ENCODE measurements around the gene HOXA2. TPM values are rescaled to one million over a fixed set of nuclear protein-coding genes. Genes with fewer than 3 reads are reported as not detected.

The HOXA2 gene
- total RNA-seq, 1 experiment from 2014 or later: 3.2 TPM

DNA sequence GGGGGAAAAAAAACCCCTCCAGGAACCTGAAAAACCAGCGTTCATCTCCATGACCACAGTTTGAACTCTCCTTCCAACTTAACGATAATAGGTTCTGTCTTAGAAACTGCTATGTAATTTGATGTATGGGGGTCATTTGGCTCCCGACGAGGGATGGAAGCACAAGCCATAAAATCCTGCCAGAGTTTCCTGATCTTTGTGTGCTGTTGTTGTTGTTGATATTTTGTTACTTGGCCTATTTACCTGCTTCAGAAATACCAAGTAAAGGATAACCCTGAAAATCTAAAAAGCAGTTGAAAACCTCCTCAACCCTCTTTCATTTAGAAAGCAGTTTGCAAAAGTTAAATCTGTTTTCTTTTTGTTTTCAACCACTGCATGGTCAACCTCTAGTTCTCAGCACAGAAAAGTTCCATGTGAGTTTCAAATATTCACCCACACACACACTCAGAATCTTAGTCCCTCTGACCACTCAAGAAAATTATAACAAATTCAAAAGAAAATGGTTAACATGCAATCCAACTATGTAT, 9.3 kb upstream of the HOXA2 start:
- Mint-ChIP-seq H3K36me3 (ENCODE audit: insufficient read depth, unreplicated experiment) (peaks cover 40% of the 10 kb centered on the region), H3K4me1 (ENCODE audit: low read depth, unreplicated experiment) (peaks cover 49% of the 10 kb centered on the region), H3K27ac (ENCODE audit: unreplicated experiment) (peak overlapping the region; percentile 72), H3K9me3 (ENCODE audit: low read depth, unreplicated experiment) (no peaks in the 10 kb centered on the region), H3K4me3 (ENCODE audit: low read depth, unreplicated experiment) (peak overlapping the region; percentile 78), H3K27me3 (ENCODE audit: unreplicated experiment) (no peaks in the 10 kb centered on the region)
- TF ChIP-seq, protein P1, sequence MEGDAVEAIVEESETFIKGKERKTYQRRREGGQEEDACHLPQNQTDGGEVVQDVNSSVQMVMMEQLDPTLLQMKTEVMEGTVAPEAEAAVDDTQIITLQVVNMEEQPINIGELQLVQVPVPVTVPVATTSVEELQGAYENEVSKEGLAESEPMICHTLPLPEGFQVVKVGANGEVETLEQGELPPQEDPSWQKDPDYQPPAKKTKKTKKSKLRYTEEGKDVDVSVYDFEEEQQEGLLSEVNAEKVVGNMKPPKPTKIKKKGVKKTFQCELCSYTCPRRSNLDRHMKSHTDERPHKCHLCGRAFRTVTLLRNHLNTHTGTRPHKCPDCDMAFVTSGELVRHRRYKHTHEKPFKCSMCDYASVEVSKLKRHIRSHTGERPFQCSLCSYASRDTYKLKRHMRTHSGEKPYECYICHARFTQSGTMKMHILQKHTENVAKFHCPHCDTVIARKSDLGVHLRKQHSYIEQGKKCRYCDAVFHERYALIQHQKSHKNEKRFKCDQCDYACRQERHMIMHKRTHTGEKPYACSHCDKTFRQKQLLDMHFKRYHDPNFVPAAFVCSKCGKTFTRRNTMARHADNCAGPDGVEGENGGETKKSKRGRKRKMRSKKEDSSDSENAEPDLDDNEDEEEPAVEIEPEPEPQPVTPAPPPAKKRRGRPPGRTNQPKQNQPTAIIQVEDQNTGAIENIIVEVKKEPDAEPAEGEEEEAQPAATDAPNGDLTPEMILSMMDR (IDR thresholded peaks at IDR 0.05; ENCODE audit: unreplicated experiment): no peak
- CTCF ChIA-PET: interaction anchor here (1.5 to 1.8 kb wide), 2 partner anchors 12 to 23 kb away, joined by 3 to 5 read pairs; no protein-coding TSS in a partner anchor
- intact Hi-C loops (cut with micrococcal nuclease; ENCODE audit: unreplicated experiment): no loop called here
- no peak for DNase-seq
- BruUV-seq (replicated peaks): no TSS peak

DNA sequence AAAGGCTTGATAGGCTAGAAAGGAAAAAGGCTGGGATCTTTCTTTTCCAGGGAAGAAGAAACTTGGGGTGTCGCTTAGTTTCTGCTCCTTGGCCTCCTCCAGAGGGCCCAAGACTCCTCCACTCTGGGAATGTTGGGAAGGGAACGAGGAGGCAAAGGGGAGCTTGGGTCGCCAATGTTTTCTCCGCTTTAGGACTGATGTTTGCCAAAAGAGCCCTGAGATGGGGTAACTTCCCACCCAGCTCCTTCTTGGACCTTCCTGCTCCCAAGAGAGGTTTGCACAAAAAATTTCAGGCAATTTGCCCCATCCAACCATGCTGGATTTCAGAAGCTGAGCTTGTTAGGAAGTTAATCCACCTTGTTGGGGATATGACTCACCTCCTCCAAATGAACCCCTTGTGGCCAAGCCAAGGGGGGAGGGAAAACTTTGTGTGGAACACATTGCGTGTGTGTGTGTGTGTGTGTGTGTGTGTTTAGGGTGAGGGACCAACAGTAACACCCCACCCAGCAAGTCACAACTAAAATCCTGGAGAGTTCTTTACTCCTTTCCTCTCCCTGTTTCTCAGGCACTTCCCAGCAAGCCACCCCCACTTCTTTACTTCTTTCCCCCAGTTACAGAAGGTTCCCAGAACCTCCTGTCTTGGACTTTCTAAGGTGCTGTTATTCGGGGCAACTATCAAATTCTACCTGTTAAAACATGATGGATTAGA, 8.7 kb upstream of the HOXA2 start:
- H3K4me1 Mint-ChIP-seq (ENCODE audit: low read depth, unreplicated experiment): peaks cover 45% of the 10 kb centered on the region
- BruUV-seq (replicated peaks): no TSS peak
- TF ChIP-seq, protein P1 (IDR thresholded peaks at IDR 0.05; ENCODE audit: unreplicated experiment): no peak
- peak; percentile 46 for DNase-seq
- H3K4me3 Mint-ChIP-seq (ENCODE audit: low read depth, unreplicated experiment): peak overlapping the region; percentile 78
- no peaks in the 10 kb centered on the region for H3K9me3 Mint-ChIP-seq (ENCODE audit: low read depth, unreplicated experiment)
- intact Hi-C loops (cut with micrococcal nuclease; ENCODE audit: unreplicated experiment): no loop called here
- H3K27me3 Mint-ChIP-seq (ENCODE audit: unreplicated experiment): no peaks in the 10 kb centered on the region
- H3K36me3 Mint-ChIP-seq (ENCODE audit: insufficient read depth, unreplicated experiment): peaks cover 40% of the 10 kb centered on the region
- H3K27ac Mint-ChIP-seq (ENCODE audit: unreplicated experiment): peak overlapping the region; percentile 72
- CTCF ChIA-PET: interaction anchor here (1.8 kb wide), 1 partner anchor 12 kb away, joined by 5 read pairs; no protein-coding TSS in a partner anchor

DNA sequence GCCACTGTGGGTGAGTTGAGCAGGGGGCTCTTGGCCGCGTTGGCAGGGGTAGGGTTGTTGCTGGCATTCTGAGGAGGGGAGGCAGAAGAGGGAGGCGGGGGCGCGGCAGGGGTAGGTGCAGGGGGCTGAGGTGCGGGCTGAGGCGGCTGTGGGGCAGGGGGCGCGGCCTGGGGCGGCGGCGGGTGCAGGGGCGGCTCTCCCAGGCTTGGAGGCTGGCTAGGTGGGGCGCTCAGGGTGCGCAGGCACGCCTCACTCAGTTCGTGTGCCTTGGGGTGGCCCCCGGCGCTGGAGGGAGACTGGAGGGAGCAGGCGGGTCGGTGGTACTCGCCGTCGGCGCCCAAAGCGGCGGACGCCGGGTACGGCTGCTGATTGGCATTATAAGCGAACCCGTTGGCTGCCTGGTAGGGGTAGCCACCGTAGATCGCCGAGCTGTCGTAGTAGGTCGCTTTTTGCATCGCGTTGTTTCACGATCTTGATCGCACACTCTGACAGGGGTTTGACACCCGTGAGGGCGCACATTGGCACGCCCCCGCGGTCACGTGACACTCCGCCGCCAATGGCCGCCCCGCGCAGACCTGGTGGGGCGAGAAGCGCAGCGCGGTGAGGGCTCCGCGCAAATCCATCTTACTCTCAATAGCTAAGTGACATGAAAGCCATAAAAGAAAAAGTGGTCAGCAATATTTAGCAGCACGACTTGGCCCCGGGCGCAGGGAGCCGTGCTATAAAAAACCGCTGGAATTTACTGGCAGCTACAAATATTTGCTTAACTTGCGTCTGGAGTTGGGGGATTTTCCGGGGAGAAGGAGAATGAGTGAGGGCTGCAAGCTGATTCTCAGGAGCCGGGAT, 7.9 kb upstream of the HOXA2 start:
- H3K27ac Mint-ChIP-seq (ENCODE audit: unreplicated experiment): peak overlapping the region; percentile 72
- no peaks in the 10 kb centered on the region for H3K27me3 Mint-ChIP-seq (ENCODE audit: unreplicated experiment)
- no peaks in the 10 kb centered on the region for H3K9me3 Mint-ChIP-seq (ENCODE audit: low read depth, unreplicated experiment)
- TF ChIP-seq, protein P1 (IDR thresholded peaks at IDR 0.05; ENCODE audit: unreplicated experiment): no peak
- intact Hi-C loops (cut with micrococcal nuclease; ENCODE audit: unreplicated experiment): no loop called here
- BruUV-seq (replicated peaks): no TSS peak
- CTCF ChIA-PET: interaction anchor here (1.8 kb wide), 1 partner anchor 11 kb away, joined by 5 read pairs; no protein-coding TSS in a partner anchor
- no peak for DNase-seq
- H3K4me1 Mint-ChIP-seq (ENCODE audit: low read depth, unreplicated experiment): peaks cover 40% of the 10 kb centered on the region
- H3K36me3 Mint-ChIP-seq (ENCODE audit: insufficient read depth, unreplicated experiment): peaks cover 33% of the 10 kb centered on the region
- H3K4me3 Mint-ChIP-seq (ENCODE audit: low read depth, unreplicated experiment): peak overlapping the region; percentile 78

DNA sequence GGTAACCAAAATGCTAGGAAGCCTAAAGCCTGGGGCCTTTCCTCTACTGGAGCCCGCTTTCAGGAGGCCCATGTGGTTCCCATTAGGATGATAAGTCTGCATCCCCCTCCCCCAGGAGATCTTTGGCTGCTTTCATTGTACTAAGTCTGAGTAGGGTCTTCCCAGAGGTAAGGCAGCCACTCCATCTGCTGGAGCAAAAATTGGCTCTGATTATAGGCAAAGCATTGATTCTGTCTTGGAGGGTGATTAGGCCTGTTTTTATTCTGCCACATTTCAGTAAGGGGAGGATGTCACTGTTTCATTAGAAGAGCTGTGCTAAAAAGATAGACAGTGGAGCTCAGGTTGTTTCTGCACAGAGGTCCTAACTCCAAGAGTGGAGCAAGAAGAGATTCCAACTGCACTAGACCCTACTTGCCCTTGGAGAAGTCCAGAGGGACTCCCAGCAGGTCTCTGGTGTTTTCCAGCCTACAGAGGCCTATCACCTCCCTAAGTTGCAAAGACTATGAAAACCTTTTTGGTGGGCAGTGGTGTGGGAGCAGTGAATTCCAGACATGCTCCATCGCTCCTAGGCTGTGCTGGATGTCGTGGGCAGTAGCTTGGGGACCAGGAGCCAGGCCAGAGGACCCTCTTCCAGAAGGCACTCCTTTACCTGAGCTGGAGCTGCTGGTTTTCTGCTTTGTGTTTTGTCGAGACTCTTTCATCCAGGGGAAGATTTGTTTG, 7.1 kb upstream of the HOXA2 start:
- intact Hi-C loops (cut with micrococcal nuclease; ENCODE audit: unreplicated experiment): no loop called here
- peaks cover 25% of the 10 kb centered on the region for H3K36me3 Mint-ChIP-seq (ENCODE audit: insufficient read depth, unreplicated experiment)
- CTCF ChIA-PET: interaction anchor here (1.8 kb wide), 1 partner anchor 10 kb away, joined by 5 read pairs; no protein-coding TSS in a partner anchor
- BruUV-seq (replicated peaks): no TSS peak
- DNase-seq: no peak
- H3K27ac Mint-ChIP-seq (ENCODE audit: unreplicated experiment): no peak overlapping the region
- TF ChIP-seq, protein P1 (IDR thresholded peaks at IDR 0.05; ENCODE audit: unreplicated experiment): no peak
- H3K4me1 Mint-ChIP-seq (ENCODE audit: low read depth, unreplicated experiment): peaks cover 34% of the 10 kb centered on the region
- H3K9me3 Mint-ChIP-seq (ENCODE audit: low read depth, unreplicated experiment): no peaks in the 10 kb centered on the region
- peaks cover 3% of the 10 kb centered on the region for H3K27me3 Mint-ChIP-seq (ENCODE audit: unreplicated experiment)
- no peak overlapping the region for H3K4me3 Mint-ChIP-seq (ENCODE audit: low read depth, unreplicated experiment)

All from Calu3 (cell line).